ENCODE measurements around the gene DCHS2. TPM values are rescaled to one million over a fixed set of nuclear protein-coding genes. Genes with fewer than 3 reads are reported as not detected.

Gene DCHS2
- total RNA-seq, 1 experiment from 2014 or later: not detected

DNA sequence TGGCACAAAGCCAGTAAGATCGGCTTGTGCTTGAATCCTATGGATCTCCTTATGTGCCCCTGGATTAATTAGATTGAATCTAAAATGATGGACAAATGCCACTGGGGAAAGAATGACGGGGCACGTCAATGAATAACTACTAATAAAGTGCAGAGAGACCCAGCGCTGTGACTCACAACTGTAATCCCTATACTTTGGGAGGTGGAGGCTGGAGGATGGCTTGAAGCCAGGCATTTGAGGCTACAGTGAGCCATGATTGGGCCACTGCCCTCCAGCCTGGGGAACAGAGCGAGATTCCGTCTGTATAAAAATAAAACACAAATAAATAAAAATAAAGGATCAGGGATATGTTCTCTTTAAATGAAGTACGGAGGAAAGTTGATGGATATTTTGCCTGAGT lies 179.4 kb downstream of the DCHS2 start:
- Histone ChIP-seq H3K9me3 (no peaks in the 10 kb centered on the region), H3K27me3 (replicated peaks; ENCODE audit: control insufficient read depth, insufficient read depth, low read length) (no peaks in the 10 kb centered on the region), H3K36me3 (ENCODE audit: control insufficient read depth, insufficient read depth, low read length) (no peaks in the 10 kb centered on the region), H3K4me1 (no peaks in the 10 kb centered on the region), H3K4me3 (ENCODE audit: low read depth, low read length) (no peak overlapping the region)
- TF ChIP-seq, protein P1, sequence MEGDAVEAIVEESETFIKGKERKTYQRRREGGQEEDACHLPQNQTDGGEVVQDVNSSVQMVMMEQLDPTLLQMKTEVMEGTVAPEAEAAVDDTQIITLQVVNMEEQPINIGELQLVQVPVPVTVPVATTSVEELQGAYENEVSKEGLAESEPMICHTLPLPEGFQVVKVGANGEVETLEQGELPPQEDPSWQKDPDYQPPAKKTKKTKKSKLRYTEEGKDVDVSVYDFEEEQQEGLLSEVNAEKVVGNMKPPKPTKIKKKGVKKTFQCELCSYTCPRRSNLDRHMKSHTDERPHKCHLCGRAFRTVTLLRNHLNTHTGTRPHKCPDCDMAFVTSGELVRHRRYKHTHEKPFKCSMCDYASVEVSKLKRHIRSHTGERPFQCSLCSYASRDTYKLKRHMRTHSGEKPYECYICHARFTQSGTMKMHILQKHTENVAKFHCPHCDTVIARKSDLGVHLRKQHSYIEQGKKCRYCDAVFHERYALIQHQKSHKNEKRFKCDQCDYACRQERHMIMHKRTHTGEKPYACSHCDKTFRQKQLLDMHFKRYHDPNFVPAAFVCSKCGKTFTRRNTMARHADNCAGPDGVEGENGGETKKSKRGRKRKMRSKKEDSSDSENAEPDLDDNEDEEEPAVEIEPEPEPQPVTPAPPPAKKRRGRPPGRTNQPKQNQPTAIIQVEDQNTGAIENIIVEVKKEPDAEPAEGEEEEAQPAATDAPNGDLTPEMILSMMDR (IDR thresholded peaks at IDR 0.05; ENCODE audit: insufficient read depth in 1 of 2, low read depth in 1 of 2, low read length in 1 of 2, severe bottlenecking in 1 of 2, unreplicated experiment in 1 of 2): no peak
- CTCF ChIA-PET: no interaction called here
- no peak for DNase-seq
- no peaks in the 10 kb centered on the region for H3K4me1 Mint-ChIP-seq (ENCODE audit: low read depth, unreplicated experiment)
- H3K4me3 Mint-ChIP-seq (ENCODE audit: unreplicated experiment): no peak overlapping the region
- peaks cover 2% of the 10 kb centered on the region for H3K27me3 Mint-ChIP-seq (ENCODE audit: insufficient read depth, unreplicated experiment)
- intact Hi-C loops (cut with micrococcal nuclease; ENCODE audit: unreplicated experiment): loop anchor here (5.0 kb wide), 1 partner anchor 525 kb away; the partner anchor contains the start of gene SFRP2
- H3K27ac Mint-ChIP-seq (ENCODE audit: unreplicated experiment): no peak overlapping the region
- BruUV-seq (replicated peaks): no TSS peak
- POLR2A ChIA-PET: no interaction called here
- no peaks in the 10 kb centered on the region for H3K9me3 Mint-ChIP-seq (ENCODE audit: unreplicated experiment)
- no peaks in the 10 kb centered on the region for H3K36me3 Mint-ChIP-seq (ENCODE audit: insufficient read depth, unreplicated experiment)

DNA sequence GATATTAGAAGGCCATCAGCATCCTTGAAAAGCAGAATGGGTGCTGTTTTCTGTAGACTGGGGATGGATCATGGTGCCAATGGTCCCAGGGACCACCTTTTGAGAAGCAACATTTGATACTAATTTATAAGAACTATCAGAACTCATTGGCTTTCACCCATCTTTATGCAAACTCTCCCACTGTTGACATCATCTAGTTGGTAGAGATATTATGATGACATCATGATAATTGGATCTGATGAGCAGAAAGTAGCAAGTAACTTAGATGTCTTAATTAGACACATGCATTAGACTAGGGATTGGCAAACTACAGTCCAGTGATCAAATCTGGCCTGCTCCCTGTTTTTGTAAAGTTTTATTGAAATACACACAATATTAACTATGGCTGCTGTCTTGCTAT lies 181.0 kb downstream of the DCHS2 start:
- Mint-ChIP-seq H3K27me3 (ENCODE audit: insufficient read depth, unreplicated experiment) (peaks cover 2% of the 10 kb centered on the region), H3K4me3 (ENCODE audit: unreplicated experiment) (no peak overlapping the region), H3K27ac (ENCODE audit: unreplicated experiment) (no peak overlapping the region), H3K36me3 (ENCODE audit: insufficient read depth, unreplicated experiment) (no peaks in the 10 kb centered on the region), H3K9me3 (ENCODE audit: unreplicated experiment) (no peaks in the 10 kb centered on the region), H3K4me1 (ENCODE audit: low read depth, unreplicated experiment) (no peaks in the 10 kb centered on the region)
- Histone ChIP-seq H3K9me3 (no peaks in the 10 kb centered on the region), H3K4me3 (ENCODE audit: low read depth, low read length) (no peak overlapping the region), H3K27me3 (replicated peaks; ENCODE audit: control insufficient read depth, insufficient read depth, low read length) (no peaks in the 10 kb centered on the region), H3K4me1 (no peaks in the 10 kb centered on the region), H3K36me3 (ENCODE audit: control insufficient read depth, insufficient read depth, low read length) (no peaks in the 10 kb centered on the region)
- TF ChIP-seq, protein P1 (IDR thresholded peaks at IDR 0.05; ENCODE audit: insufficient read depth in 1 of 2, low read depth in 1 of 2, low read length in 1 of 2, severe bottlenecking in 1 of 2, unreplicated experiment in 1 of 2): no peak
- no peak for DNase-seq
- POLR2A ChIA-PET: no interaction called here
- no TSS peak for BruUV-seq (replicated peaks)
- CTCF ChIA-PET: no interaction called here
- intact Hi-C loops (cut with micrococcal nuclease; ENCODE audit: unreplicated experiment): loop anchor here (5.0 kb wide), 1 partner anchor 523 kb away; the partner anchor contains the start of gene SFRP2

DNA sequence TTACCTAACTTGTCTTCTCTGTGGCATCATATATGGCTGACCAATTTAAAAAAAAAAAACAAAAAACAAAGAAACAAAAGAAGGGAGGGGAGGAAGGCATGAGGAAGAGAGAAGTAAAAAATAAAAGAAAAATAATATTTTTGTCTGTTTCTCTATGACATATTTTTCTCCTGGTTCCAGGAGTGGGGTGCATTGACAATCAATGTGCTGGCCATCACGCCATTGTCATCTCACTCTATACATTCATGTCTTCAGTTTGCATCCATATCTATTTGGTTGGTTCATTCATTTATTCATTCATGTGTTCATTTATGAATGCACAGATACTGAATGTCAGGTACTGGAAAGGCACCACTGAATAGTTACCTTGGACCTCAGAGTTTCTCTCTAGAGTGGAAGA lies 183.4 kb downstream of the DCHS2 start:
- POLR2A ChIA-PET: no interaction called here
- no peaks in the 10 kb centered on the region for H3K36me3 Mint-ChIP-seq (ENCODE audit: insufficient read depth, unreplicated experiment)
- intact Hi-C loops (cut with micrococcal nuclease; ENCODE audit: unreplicated experiment): no loop called here
- H3K4me1 ChIP-seq: no peaks in the 10 kb centered on the region
- H3K4me1 Mint-ChIP-seq (ENCODE audit: low read depth, unreplicated experiment): no peaks in the 10 kb centered on the region
- H3K9me3 ChIP-seq: no peaks in the 10 kb centered on the region
- no peaks in the 10 kb centered on the region for H3K36me3 ChIP-seq (ENCODE audit: control insufficient read depth, insufficient read depth, low read length)
- no peak overlapping the region for H3K27ac Mint-ChIP-seq (ENCODE audit: unreplicated experiment)
- H3K4me3 Mint-ChIP-seq (ENCODE audit: unreplicated experiment): no peak overlapping the region
- no peaks in the 10 kb centered on the region for H3K27me3 ChIP-seq (replicated peaks; ENCODE audit: control insufficient read depth, insufficient read depth, low read length)
- H3K9me3 Mint-ChIP-seq (ENCODE audit: unreplicated experiment): no peaks in the 10 kb centered on the region
- H3K4me3 ChIP-seq (ENCODE audit: low read depth, low read length): no peak overlapping the region
- peaks cover 4% of the 10 kb centered on the region for H3K27me3 Mint-ChIP-seq (ENCODE audit: insufficient read depth, unreplicated experiment)
- CTCF ChIA-PET: no interaction called here
- TF ChIP-seq, protein P1 (IDR thresholded peaks at IDR 0.05; ENCODE audit: insufficient read depth in 1 of 2, low read depth in 1 of 2, low read length in 1 of 2, severe bottlenecking in 1 of 2, unreplicated experiment in 1 of 2): no peak
- no TSS peak for BruUV-seq (replicated peaks)
- no peak for DNase-seq
